ENCODE results near the gene DNAH7.

DNAH7 gene

GRCh38 chr2:195857132-195857531 lies 211.5 kb downstream of the DNAH7 start:
- DNase-seq: no peak

- DNase-seq: no peak
Observed at GRCh38 chr2:195850764-195851163, 217.9 kb downstream of the DNAH7 start.

- no peak for DNase-seq
Observed at GRCh38 chr2:195848119-195848899, 220.3 kb downstream of the DNAH7 start.

GRCh38 chr2:195842932-195843331 lies 225.7 kb downstream of the DNAH7 start:
- DNase-seq: no peak

GRCh38 chr2:195838002-195838401 lies 230.6 kb downstream of the DNAH7 start:
- no peak for DNase-seq

GRCh38 chr2:195836002-195836401 lies 232.6 kb downstream of the DNAH7 start:
- DNase-seq: no peak

GRCh38 chr2:195834836-195835235 lies 233.8 kb downstream of the DNAH7 start:
- no peak for DNase-seq

- DNase-seq: no peak
Observed at GRCh38 chr2:195830968-195831950, 237.4 kb downstream of the DNAH7 start.

- DNase-seq: no peak
Observed at GRCh38 chr2:195824478-195824877, 244.2 kb downstream of the DNAH7 start.

GRCh38 chr2:195823206-195823605 lies 245.4 kb downstream of the DNAH7 start:
- DNase-seq: no peak

GRCh38 chr2:195821566-195821932 lies 247.1 kb downstream of the DNAH7 start:
- DNase-seq: no peak

- no peak for DNase-seq
Observed at GRCh38 chr2:195820867-195821565, 247.6 kb downstream of the DNAH7 start.

- DNase-seq: no peak
Observed at GRCh38 chr2:195820373-195820772, 248.3 kb downstream of the DNAH7 start.

- DNase-seq: no peak
Observed at GRCh38 chr2:195819276-195819675, 249.4 kb downstream of the DNAH7 start.

- no peak for DNase-seq
Observed at GRCh38 chr2:195818526-195818925, 250.1 kb downstream of the DNAH7 start.

- no peak for DNase-seq
Observed at GRCh38 chr2:195818106-195818505, 250.5 kb downstream of the DNAH7 start.

GRCh38 chr2:195815083-195815482 lies 253.6 kb downstream of the DNAH7 start:
- DNase-seq: no peak

GRCh38 chr2:195813421-195813820 lies 255.2 kb downstream of the DNAH7 start:
- DNase-seq: no peak

- no peak for DNase-seq
Observed at GRCh38 chr2:195810340-195811098, 258.1 kb downstream of the DNAH7 start.

- no peak for DNase-seq
Observed at GRCh38 chr2:195808189-195808588, 260.4 kb downstream of the DNAH7 start.

- DNase-seq: no peak
Observed at GRCh38 chr2:195805283-195805976, 263.2 kb downstream of the DNAH7 start.

GRCh38 chr2:195795879-195796278 lies 272.8 kb downstream of the DNAH7 start:
- DNase-seq: no peak

Data from right forelimb (tissue), 1 donor.